ENCODE data around the gene MRPL19. TPM values are rescaled to one million over a fixed set of nuclear protein-coding genes. Genes with fewer than 3 reads are reported as not detected.
A peak's percentile ranks its signal among the peaks of the same experiment; 100 is the strongest.

MRPL19 gene
- total and polyA plus RNA-seq, 2 experiments from 2014 or later, result 65.5 to 149 TPM

DNA sequence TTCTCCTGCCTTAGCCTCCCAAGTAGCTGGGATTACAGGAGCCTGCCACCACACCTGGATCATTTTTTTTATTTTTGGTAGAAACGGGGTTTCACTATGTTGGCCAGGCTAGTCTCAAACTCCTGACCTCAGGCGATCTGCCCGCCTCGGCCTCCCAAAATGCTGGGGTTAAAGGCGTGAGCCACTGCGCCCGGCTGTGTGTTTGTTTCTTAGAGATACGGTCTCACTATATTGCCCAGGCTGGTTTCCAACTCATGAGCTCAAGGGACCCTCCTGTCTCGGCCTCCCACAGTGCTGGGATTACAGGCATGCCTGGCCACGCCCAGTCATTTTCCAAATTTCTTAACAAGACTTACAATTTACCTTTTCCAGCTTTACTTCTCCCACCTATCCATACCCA is 940 bp upstream of the MRPL19 start:
- ATAC-seq (no peak), DNase-seq (ENCODE audit: low spot score) (no peak)
- Mint-ChIP-seq H3K36me3 (ENCODE audit: low read depth) (peaks cover 32% of the 10 kb centered on the region), H3K27me3 (ENCODE audit: insufficient read depth, low read depth, poor library complexity) (peaks cover 1% of the 10 kb centered on the region), H3K4me1 (peaks cover 2% of the 10 kb centered on the region; the same call in 1 of the 3 replicates), H3K27ac (no peak overlapping the region), H3K9me3 (no peaks in the 10 kb centered on the region), H3K4me3 (peak overlapping the region; percentile 93; the same call in 1 of the 3 replicates)
- Histone ChIP-seq H3F3A (replicated peaks; ENCODE audit: low read depth) (no peaks in the 10 kb centered on the region), H3K9me2 (ENCODE audit: insufficient read depth) (no peaks in the 10 kb centered on the region), H4K20me1 (replicated peaks; ENCODE audit: insufficient read depth) (no peaks in the 10 kb centered on the region), H3K4me2 (no peak overlapping the region), H3K27ac (ENCODE audit: low read depth) (no peak overlapping the region), H2AFZ (peak overlapping the region; percentile 88; the same call in 1 of the 2 replicates), H3K79me2 (replicated peaks; ENCODE audit: insufficient read depth) (peaks cover 38% of the 10 kb centered on the region), H3K4me1 (ENCODE audit: insufficient read depth) (no peaks in the 10 kb centered on the region; the same call in 1 of the 2 replicates), H3K36me3 (ENCODE audit: insufficient read depth) (peaks cover 9% of the 10 kb centered on the region; the same call in 1 of the 2 replicates), H3K27me3 (ENCODE audit: insufficient read depth) (no peaks in the 10 kb centered on the region), H3K4me3 (no peak overlapping the region)
- TF ChIP-seq, protein P1, sequence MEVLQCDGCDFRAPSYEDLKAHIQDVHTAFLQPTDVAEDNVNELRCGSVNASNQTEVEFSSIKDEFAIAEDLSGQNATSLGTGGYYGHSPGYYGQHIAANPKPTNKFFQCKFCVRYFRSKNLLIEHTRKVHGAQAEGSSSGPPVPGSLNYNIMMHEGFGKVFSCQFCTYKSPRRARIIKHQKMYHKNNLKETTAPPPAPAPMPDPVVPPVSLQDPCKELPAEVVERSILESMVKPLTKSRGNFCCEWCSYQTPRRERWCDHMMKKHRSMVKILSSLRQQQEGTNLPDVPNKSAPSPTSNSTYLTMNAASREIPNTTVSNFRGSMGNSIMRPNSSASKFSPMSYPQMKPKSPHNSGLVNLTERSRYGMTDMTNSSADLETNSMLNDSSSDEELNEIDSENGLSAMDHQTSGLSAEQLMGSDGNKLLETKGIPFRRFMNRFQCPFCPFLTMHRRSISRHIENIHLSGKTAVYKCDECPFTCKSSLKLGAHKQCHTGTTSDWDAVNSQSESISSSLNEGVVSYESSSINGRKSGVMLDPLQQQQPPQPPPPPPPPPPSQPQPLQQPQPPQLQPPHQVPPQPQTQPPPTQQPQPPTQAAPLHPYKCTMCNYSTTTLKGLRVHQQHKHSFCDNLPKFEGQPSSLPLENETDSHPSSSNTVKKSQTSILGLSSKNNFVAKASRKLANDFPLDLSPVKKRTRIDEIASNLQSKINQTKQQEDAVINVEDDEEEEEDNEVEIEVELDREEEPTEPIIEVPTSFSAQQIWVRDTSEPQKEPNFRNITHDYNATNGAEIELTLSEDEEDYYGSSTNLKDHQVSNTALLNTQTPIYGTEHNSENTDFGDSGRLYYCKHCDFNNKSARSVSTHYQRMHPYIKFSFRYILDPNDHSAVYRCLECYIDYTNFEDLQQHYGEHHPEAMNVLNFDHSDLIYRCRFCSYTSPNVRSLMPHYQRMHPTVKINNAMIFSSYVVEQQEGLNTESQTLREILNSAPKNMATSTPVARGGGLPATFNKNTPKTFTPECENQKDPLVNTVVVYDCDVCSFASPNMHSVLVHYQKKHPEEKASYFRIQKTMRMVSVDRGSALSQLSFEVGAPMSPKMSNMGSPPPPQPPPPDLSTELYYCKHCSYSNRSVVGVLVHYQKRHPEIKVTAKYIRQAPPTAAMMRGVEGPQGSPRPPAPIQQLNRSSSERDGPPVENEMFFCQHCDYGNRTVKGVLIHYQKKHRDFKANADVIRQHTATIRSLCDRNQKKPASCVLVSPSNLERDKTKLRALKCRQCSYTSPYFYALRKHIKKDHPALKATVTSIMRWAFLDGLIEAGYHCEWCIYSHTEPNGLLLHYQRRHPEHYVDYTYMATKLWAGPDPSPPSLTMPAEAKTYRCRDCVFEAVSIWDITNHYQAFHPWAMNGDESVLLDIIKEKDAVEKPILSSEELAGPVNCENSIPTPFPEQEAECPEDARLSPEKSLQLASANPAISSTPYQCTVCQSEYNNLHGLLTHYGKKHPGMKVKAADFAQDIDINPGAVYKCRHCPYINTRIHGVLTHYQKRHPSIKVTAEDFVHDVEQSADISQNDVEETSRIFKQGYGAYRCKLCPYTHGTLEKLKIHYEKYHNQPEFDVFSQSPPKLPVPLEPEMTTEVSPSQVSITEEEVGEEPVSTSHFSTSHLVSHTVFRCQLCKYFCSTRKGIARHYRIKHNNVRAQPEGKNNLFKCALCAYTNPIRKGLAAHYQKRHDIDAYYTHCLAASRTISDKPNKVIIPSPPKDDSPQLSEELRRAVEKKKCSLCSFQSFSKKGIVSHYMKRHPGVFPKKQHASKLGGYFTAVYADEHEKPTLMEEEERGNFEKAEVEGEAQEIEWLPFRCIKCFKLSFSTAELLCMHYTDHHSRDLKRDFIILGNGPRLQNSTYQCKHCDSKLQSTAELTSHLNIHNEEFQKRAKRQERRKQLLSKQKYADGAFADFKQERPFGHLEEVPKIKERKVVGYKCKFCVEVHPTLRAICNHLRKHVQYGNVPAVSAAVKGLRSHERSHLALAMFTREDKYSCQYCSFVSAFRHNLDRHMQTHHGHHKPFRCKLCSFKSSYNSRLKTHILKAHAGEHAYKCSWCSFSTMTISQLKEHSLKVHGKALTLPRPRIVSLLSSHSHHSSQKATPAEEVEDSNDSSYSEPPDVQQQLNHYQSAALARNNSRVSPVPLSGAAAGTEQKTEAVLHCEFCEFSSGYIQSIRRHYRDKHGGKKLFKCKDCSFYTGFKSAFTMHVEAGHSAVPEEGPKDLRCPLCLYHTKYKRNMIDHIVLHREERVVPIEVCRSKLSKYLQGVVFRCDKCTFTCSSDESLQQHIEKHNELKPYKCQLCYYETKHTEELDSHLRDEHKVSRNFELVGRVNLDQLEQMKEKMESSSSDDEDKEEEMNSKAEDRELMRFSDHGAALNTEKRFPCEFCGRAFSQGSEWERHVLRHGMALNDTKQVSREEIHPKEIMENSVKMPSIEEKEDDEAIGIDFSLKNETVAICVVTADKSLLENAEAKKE (CRISPR knock-in tag; IDR thresholded peaks at IDR 0.05), result no peak
- TF ChIP-seq EZH2phosphoT487 (IDR thresholded peaks at IDR 0.05; ENCODE audit: unreplicated experiment), result no peak
- TF ChIP-seq, protein P2, sequence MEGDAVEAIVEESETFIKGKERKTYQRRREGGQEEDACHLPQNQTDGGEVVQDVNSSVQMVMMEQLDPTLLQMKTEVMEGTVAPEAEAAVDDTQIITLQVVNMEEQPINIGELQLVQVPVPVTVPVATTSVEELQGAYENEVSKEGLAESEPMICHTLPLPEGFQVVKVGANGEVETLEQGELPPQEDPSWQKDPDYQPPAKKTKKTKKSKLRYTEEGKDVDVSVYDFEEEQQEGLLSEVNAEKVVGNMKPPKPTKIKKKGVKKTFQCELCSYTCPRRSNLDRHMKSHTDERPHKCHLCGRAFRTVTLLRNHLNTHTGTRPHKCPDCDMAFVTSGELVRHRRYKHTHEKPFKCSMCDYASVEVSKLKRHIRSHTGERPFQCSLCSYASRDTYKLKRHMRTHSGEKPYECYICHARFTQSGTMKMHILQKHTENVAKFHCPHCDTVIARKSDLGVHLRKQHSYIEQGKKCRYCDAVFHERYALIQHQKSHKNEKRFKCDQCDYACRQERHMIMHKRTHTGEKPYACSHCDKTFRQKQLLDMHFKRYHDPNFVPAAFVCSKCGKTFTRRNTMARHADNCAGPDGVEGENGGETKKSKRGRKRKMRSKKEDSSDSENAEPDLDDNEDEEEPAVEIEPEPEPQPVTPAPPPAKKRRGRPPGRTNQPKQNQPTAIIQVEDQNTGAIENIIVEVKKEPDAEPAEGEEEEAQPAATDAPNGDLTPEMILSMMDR (conservative IDR thresholded peaks at IDR 0.05; ENCODE audit: low read depth in 2 of 2), result no peak
- TF ChIP-seq EZH2 (IDR thresholded peaks at IDR 0.05; ENCODE audit: low read depth, unreplicated experiment), result no peak
- TF ChIP-seq, protein P3, sequence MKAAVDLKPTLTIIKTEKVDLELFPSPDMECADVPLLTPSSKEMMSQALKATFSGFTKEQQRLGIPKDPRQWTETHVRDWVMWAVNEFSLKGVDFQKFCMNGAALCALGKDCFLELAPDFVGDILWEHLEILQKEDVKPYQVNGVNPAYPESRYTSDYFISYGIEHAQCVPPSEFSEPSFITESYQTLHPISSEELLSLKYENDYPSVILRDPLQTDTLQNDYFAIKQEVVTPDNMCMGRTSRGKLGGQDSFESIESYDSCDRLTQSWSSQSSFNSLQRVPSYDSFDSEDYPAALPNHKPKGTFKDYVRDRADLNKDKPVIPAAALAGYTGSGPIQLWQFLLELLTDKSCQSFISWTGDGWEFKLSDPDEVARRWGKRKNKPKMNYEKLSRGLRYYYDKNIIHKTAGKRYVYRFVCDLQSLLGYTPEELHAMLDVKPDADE (IDR thresholded peaks at IDR 0.05), result no peak
- TF ChIP-seq CREB1 (CRISPR knock-in tag; IDR thresholded peaks at IDR 0.05; ENCODE audit: low read depth), result no peak
- no peak for TF ChIP-seq STAT1 (IDR thresholded peaks at IDR 0.05; ENCODE audit: unreplicated experiment)
- no peak for TF ChIP-seq POLR2AphosphoS5 (IDR thresholded peaks at IDR 0.05; ENCODE audit: low read depth)
- no peak for TF ChIP-seq JUNB (IDR thresholded peaks at IDR 0.05; ENCODE audit: unreplicated experiment)
- no peak for TF ChIP-seq NANOG (IDR thresholded peaks at IDR 0.05; ENCODE audit: borderline replicate concordance)
- TF ChIP-seq, protein P4, sequence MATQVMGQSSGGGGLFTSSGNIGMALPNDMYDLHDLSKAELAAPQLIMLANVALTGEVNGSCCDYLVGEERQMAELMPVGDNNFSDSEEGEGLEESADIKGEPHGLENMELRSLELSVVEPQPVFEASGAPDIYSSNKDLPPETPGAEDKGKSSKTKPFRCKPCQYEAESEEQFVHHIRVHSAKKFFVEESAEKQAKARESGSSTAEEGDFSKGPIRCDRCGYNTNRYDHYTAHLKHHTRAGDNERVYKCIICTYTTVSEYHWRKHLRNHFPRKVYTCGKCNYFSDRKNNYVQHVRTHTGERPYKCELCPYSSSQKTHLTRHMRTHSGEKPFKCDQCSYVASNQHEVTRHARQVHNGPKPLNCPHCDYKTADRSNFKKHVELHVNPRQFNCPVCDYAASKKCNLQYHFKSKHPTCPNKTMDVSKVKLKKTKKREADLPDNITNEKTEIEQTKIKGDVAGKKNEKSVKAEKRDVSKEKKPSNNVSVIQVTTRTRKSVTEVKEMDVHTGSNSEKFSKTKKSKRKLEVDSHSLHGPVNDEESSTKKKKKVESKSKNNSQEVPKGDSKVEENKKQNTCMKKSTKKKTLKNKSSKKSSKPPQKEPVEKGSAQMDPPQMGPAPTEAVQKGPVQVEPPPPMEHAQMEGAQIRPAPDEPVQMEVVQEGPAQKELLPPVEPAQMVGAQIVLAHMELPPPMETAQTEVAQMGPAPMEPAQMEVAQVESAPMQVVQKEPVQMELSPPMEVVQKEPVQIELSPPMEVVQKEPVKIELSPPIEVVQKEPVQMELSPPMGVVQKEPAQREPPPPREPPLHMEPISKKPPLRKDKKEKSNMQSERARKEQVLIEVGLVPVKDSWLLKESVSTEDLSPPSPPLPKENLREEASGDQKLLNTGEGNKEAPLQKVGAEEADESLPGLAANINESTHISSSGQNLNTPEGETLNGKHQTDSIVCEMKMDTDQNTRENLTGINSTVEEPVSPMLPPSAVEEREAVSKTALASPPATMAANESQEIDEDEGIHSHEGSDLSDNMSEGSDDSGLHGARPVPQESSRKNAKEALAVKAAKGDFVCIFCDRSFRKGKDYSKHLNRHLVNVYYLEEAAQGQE (IDR thresholded peaks at IDR 0.05; ENCODE audit: unreplicated experiment), result no peak
- TF ChIP-seq ZNF331 (CRISPR knock-in tag; IDR thresholded peaks at IDR 0.05; ENCODE audit: low read depth), result no peak
- no peak for TF ChIP-seq ZNF114 (CRISPR knock-in tag; IDR thresholded peaks at IDR 0.05)

Measured in GM23338 (cell line).